ENCODE results near the gene PTPN18. TPM values are rescaled to one million over a fixed set of nuclear protein-coding genes. Genes with fewer than 3 reads are reported as not detected.

PTPN18 gene
- polyA plus RNA-seq, 2 of the 4 experiments (the other 2 are of a cell fraction): 19.6 to 20.4 TPM

- Histone ChIP-seq H3K4me2 (no peak overlapping the region), H3K4me1 (peaks cover 6% of the 10 kb centered on the region), H3K4me3 (no peak overlapping the region), H3K9me3 (no peaks in the 10 kb centered on the region), H3K27ac (no peak overlapping the region)
- no peak for FAIRE-seq
- POLR2A ChIA-PET: no interaction called here
- no peak for ATAC-seq
- DNase-seq (ENCODE audit: low read depth in 1 of 2, low spot score in 1 of 2): no peak
- CTCF ChIA-PET: interaction anchor here (1.2 to 7.5 kb wide), 4 partner anchors 12 to 179 kb away, joined by 3 to 96 read pairs (median 4); partner anchors contain the start of genes MZT2B and SMPD4
- TF ChIP-seq, protein P1, sequence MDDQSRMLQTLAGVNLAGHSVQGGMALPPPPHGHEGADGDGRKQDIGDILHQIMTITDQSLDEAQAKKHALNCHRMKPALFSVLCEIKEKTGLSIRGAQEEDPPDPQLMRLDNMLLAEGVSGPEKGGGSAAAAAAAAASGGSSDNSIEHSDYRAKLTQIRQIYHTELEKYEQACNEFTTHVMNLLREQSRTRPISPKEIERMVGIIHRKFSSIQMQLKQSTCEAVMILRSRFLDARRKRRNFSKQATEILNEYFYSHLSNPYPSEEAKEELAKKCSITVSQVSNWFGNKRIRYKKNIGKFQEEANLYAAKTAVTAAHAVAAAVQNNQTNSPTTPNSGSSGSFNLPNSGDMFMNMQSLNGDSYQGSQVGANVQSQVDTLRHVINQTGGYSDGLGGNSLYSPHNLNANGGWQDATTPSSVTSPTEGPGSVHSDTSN (IDR thresholded peaks at IDR 0.05): no peak
- no peak for TF ChIP-seq HOXA7 (CRISPR knock-in tag; IDR thresholded peaks at IDR 0.05)
- no peak for TF ChIP-seq GATA3 (IDR thresholded peaks at IDR 0.05; ENCODE audit: borderline replicate concordance)
- no peak for TF ChIP-seq BCL3 (IDR thresholded peaks at IDR 0.05)
- no peak for TF ChIP-seq RNF2 (IDR thresholded peaks at IDR 0.05; ENCODE audit: borderline replicate concordance, low read depth)
- no peak for TF ChIP-seq MAFK (IDR thresholded peaks at IDR 0.05; ENCODE audit: partially characterized antibody)
- TF ChIP-seq, protein P2, sequence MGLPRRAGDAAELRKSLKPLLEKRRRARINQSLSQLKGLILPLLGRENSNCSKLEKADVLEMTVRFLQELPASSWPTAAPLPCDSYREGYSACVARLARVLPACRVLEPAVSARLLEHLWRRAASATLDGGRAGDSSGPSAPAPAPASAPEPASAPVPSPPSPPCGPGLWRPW (IDR thresholded peaks at IDR 0.05): no peak
- no peak for TF ChIP-seq BHLHE40 (IDR thresholded peaks at IDR 0.05; ENCODE audit: low read depth, low read length)
- TF ChIP-seq ZC3H11A (IDR thresholded peaks at IDR 0.05): no peak
- TF ChIP-seq MAZ (IDR thresholded peaks at IDR 0.05; ENCODE audit: borderline replicate concordance, low read depth, low read length): no peak
- no peak for TF ChIP-seq HOXB5 (CRISPR knock-in tag; IDR thresholded peaks at IDR 0.05)
- TF ChIP-seq POLR2A (IDR thresholded peaks at IDR 0.05; ENCODE audit: low read length): no peak
- no peak for TF ChIP-seq ESRRA (IDR thresholded peaks at IDR 0.05; ENCODE audit: borderline replicate concordance, low read length)
- TF ChIP-seq NR3C1 (IDR thresholded peaks at IDR 0.05): no peak
- TF ChIP-seq SMC3 (IDR thresholded peaks at IDR 0.05): no peak
- no peak for TF ChIP-seq ATOH8 (CRISPR knock-in tag; IDR thresholded peaks at IDR 0.05; ENCODE audit: low read depth)
- no peak for TF ChIP-seq FOXS1 (CRISPR knock-in tag; IDR thresholded peaks at IDR 0.05)
- TF ChIP-seq, protein P3, sequence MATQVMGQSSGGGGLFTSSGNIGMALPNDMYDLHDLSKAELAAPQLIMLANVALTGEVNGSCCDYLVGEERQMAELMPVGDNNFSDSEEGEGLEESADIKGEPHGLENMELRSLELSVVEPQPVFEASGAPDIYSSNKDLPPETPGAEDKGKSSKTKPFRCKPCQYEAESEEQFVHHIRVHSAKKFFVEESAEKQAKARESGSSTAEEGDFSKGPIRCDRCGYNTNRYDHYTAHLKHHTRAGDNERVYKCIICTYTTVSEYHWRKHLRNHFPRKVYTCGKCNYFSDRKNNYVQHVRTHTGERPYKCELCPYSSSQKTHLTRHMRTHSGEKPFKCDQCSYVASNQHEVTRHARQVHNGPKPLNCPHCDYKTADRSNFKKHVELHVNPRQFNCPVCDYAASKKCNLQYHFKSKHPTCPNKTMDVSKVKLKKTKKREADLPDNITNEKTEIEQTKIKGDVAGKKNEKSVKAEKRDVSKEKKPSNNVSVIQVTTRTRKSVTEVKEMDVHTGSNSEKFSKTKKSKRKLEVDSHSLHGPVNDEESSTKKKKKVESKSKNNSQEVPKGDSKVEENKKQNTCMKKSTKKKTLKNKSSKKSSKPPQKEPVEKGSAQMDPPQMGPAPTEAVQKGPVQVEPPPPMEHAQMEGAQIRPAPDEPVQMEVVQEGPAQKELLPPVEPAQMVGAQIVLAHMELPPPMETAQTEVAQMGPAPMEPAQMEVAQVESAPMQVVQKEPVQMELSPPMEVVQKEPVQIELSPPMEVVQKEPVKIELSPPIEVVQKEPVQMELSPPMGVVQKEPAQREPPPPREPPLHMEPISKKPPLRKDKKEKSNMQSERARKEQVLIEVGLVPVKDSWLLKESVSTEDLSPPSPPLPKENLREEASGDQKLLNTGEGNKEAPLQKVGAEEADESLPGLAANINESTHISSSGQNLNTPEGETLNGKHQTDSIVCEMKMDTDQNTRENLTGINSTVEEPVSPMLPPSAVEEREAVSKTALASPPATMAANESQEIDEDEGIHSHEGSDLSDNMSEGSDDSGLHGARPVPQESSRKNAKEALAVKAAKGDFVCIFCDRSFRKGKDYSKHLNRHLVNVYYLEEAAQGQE (IDR thresholded peaks at IDR 0.05): no peak
Measured at GRCh38 chr2:130335226-130335625, 20.6 kb upstream of the PTPN18 start.

- FAIRE-seq (no peak), ATAC-seq (peak in 1 of 2 experiments; percentile 7; a peak in 3 of 6 replicates), DNase-seq (ENCODE audit: low read depth in 1 of 2, low spot score in 1 of 2) (peak in 1 of 2 experiments; percentile 19)
- ChIA-PET POLR2A (interaction anchor here (1.3 kb wide), 1 partner anchor 155 kb away, joined by 8 read pairs; the partner anchor contains the start of genes MZT2B and SMPD4), CTCF (interaction anchor here (0.7 to 7.5 kb wide), 6 partner anchors 13 to 366 kb away, joined by 3 to 96 read pairs (median 4); partner anchors contain the start of genes MZT2B and SMPD4)
- Histone ChIP-seq H3K9me3 (no peaks in the 10 kb centered on the region), H3K27ac (no peak overlapping the region), H3K4me3 (peak overlapping the region; percentile 46; the same call in 2 of the 3 replicates), H3K4me1 (peaks cover 11% of the 10 kb centered on the region), H3K4me2 (peak overlapping the region; percentile 78)
- no peak for TF ChIP-seq CBX2 (IDR thresholded peaks at IDR 0.05; ENCODE audit: borderline replicate concordance, low read depth)
- TF ChIP-seq, protein P4, sequence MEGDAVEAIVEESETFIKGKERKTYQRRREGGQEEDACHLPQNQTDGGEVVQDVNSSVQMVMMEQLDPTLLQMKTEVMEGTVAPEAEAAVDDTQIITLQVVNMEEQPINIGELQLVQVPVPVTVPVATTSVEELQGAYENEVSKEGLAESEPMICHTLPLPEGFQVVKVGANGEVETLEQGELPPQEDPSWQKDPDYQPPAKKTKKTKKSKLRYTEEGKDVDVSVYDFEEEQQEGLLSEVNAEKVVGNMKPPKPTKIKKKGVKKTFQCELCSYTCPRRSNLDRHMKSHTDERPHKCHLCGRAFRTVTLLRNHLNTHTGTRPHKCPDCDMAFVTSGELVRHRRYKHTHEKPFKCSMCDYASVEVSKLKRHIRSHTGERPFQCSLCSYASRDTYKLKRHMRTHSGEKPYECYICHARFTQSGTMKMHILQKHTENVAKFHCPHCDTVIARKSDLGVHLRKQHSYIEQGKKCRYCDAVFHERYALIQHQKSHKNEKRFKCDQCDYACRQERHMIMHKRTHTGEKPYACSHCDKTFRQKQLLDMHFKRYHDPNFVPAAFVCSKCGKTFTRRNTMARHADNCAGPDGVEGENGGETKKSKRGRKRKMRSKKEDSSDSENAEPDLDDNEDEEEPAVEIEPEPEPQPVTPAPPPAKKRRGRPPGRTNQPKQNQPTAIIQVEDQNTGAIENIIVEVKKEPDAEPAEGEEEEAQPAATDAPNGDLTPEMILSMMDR (IDR thresholded peaks at IDR 0.05): no peak
- TF ChIP-seq HOXB5 (CRISPR knock-in tag; IDR thresholded peaks at IDR 0.05): no peak
- no peak for TF ChIP-seq KDM5A (IDR thresholded peaks at IDR 0.05)
- 60% methylated on average over 12 of the region's 13 CpGs for WGBS (ENCODE audit: missing lambda C conversion rate)
Measured at GRCh38 chr2:130336150-130336876, 19.5 kb upstream of the PTPN18 start.

Measured in A549 (cell line).